GM12878 (cell line): ENCODE data around the gene PTPRB. TPM values are rescaled to one million over a fixed set of nuclear protein-coding genes. Genes with fewer than 3 reads are reported as not detected.

Experiments used
- ATAC-seq: fragments of 200-7000 bp; cut with Tn5 transposase; 3 replicates; pipeline ENCODE4 v1.9.1; 2020; ENCODE audit warnings: mild to moderate bottlenecking, moderate library complexity
- BruUV-seq: library from RNA; stranded (reverse); fragments of 400-500 nt; replicated peaks from 2 replicates; lab custom pipeline; 2021; lab: Mats Ljungman, UMichigan
- CTCF ChIA-PET: fragments of 300-600 bp; sonication (Branson Sonifier 250); formaldehyde crosslinking; extraction: SDS; loops from one replicate; lab custom pipeline; 2021; ENCODE audit warnings: inconsistent platforms; lab: Yijun Ruan, JAX
- POLR2A ChIA-PET: fragments of 350-600 bp; formaldehyde crosslinking; extraction: SDS; loops from one replicate; lab custom pipeline; 2021; ENCODE audit warnings: inconsistent platforms; lab: Charles Lee
- RAD21 ChIA-PET: fragments of 300-600 bp; sonication (Branson Sonifier 250); formaldehyde crosslinking; loops from one replicate; lab custom pipeline; 2023; ENCODE audit warnings: antibody characterized with exemption; ENCODE audit not compliant: unreplicated experiment; lab: Charles Lee
- SMC1A ChIA-PET: fragments of 300-600 bp; sonication (Branson Sonifier 250); formaldehyde crosslinking; loops from one replicate; lab custom pipeline; 2023; ENCODE audit not compliant: unreplicated experiment, uncharacterized antibody; lab: Charles Lee
- DNase-seq: peaks from one replicate; pipeline ENCODE4 v3.0.0-alpha.2; 2011; ENCODE audit warnings: low read depth, low spot score
- FAIRE-seq: peaks from 3 replicates; lab custom pipeline; 2011; peaks lifted over from hg19 to GRCh38; lab: Jason Lieb, UNC
- H2AFZ ChIP-seq: 2 replicates; pipeline ENCODE4 v1.6.0; 2011; ENCODE audit warnings: low read depth, low read length, control low read depth; ENCODE audit not compliant: control insufficient read depth
- H3K27ac ChIP-seq: 2 replicates; pipeline ENCODE4 v1.5.1; 2011; ENCODE audit warnings: control low read depth; ENCODE audit not compliant: control insufficient read depth, insufficient read depth
- H3K27me3 ChIP-seq, 2 experiments: replicated peaks in 1 of 2; 2 replicates each; pipeline versions ENCODE4 v1.6.0 to v1.6.1; 2011; ENCODE audit warnings: low read length in 1 of 2; ENCODE audit not compliant: control insufficient read depth in 2 of 2, insufficient read depth in 2 of 2
- H3K36me3 ChIP-seq, 2 experiments: 2 replicates each; pipeline ENCODE4 v1.5.1; 2011; ENCODE audit warnings: low read length in 1 of 2; ENCODE audit not compliant: control insufficient read depth in 2 of 2, insufficient read depth in 2 of 2
- H3K4me1 ChIP-seq: 2 replicates; pipeline ENCODE4 v1.6.1; 2011; ENCODE audit warnings: mild to moderate bottlenecking, low read length, moderate library complexity, mixed read lengths; ENCODE audit not compliant: control insufficient read depth, insufficient read depth
- H3K4me2 ChIP-seq: 2 replicates; pipeline ENCODE4 v1.6.0; 2011; ENCODE audit warnings: control low read depth; ENCODE audit not compliant: control insufficient read depth, insufficient read depth
- H3K4me3 ChIP-seq: fragments of 200-600 bp; sonication (generic); 2 replicates; pipeline ENCODE4 v1.5.1; 2016
- H3K79me2 ChIP-seq: 2 replicates; pipeline ENCODE4 v1.6.0; 2011; ENCODE audit warnings: low read length; ENCODE audit not compliant: control insufficient read depth, insufficient read depth
- H3K9ac ChIP-seq: 2 replicates; pipeline ENCODE4 v1.8.0; 2011; ENCODE audit warnings: low read length, control low read depth, mixed read lengths; ENCODE audit not compliant: control insufficient read depth, insufficient read depth
- H3K9me3 ChIP-seq: replicated peaks from 3 replicates; pipeline ENCODE4 v1.5.1; 2011; ENCODE audit warnings: mild to moderate bottlenecking, low read length; ENCODE audit not compliant: control insufficient read depth, insufficient read depth
- H4K20me1 ChIP-seq: 2 replicates; pipeline ENCODE4 v1.6.0; 2011; ENCODE audit not compliant: control insufficient read depth, insufficient read depth
- ATF3 ChIP-seq: IDR thresholded peaks from 2 replicates; pipeline ENCODE4 v1.6.1; 2011; ENCODE audit warnings: low read depth, mild to moderate bottlenecking, low read length, moderate library complexity, borderline replicate concordance; ENCODE audit errors: extremely low read depth
- BCLAF1 ChIP-seq: fragments of 450-650 bp; IDR thresholded peaks from 2 replicates; pipeline ENCODE4 v1.6.1; 2017; ENCODE audit warnings: antibody characterized with exemption, mild to moderate bottlenecking, moderate library complexity
- CREB1 ChIP-seq: IDR thresholded peaks from 2 replicates; pipeline ENCODE4 v1.6.1; 2012; ENCODE audit warnings: low read depth, mild to moderate bottlenecking, inconsistent platforms
- EGR1 ChIP-seq, 2 experiments: IDR thresholded peaks; 1 replicate in 1 of 2; 2 replicates in 1 of 2; pipeline ENCODE4 v1.6.1; 2011 to 2012; ENCODE audit warnings: low read depth in 2 of 2, low read length in 2 of 2, borderline replicate concordance in 1 of 2, mild to moderate bottlenecking in 1 of 2, moderate library complexity in 1 of 2
- EZH2 ChIP-seq: IDR thresholded peaks from 2 replicates; pipeline ENCODE4 v1.6.1; 2012; ENCODE audit warnings: low read depth, mild to moderate bottlenecking, control low read depth, inconsistent platforms, low read length, borderline replicate concordance; ENCODE audit not compliant: control insufficient read depth
- GABPA ChIP-seq: IDR thresholded peaks from 2 replicates; pipeline ENCODE4 v1.6.1; 2014; ENCODE audit warnings: antibody characterized with exemption, low read depth, mild to moderate bottlenecking, inconsistent platforms
- MEF2B ChIP-seq: fragments of 450-650 bp; IDR thresholded peaks from 2 replicates; pipeline ENCODE4 v1.6.1; 2018; ENCODE audit warnings: mild to moderate bottlenecking, moderate library complexity; ENCODE audit not compliant: partially characterized antibody, poor library complexity, severe bottlenecking
- RAD51 ChIP-seq: fragments of 450-650 bp; IDR thresholded peaks from 2 replicates; pipeline ENCODE4 v1.6.1; 2016; ENCODE audit warnings: moderate library complexity, mild to moderate bottlenecking, inconsistent platforms
- TARDBP ChIP-seq: IDR thresholded peaks from 2 replicates; pipeline ENCODE4 v1.6.1; 2016; ENCODE audit warnings: borderline replicate concordance
- WGBS: methylation state at CpG from one replicate; pipeline ENCODE4 v1.1.6; 2016; ENCODE audit warnings: low lambda C conversion rate; ENCODE audit not compliant: insufficient replicate concordance, insufficient coverage; ENCODE audit errors: missing lambda C conversion rate; 5-methylcytosine and 5-hydroxymethylcytosine counted together
- in situ Hi-C: fragments of 300-500 bp; cut with MboI; formaldehyde crosslinking; loops from 9 replicates; pipeline ENCODE4 v1.14.3; 2018; ENCODE audit warnings: mixed read lengths
- intact Hi-C: fragments of 100-400 bp; cut with micrococcal nuclease; formaldehyde crosslinking; loops from one replicate; pipeline ENCODE4 v1.14.2; 2022; ENCODE audit not compliant: unreplicated experiment
- polyA plus RNA-seq, 11 experiments: library from polyadenylated mRNA; depleted of rRNA in 4 of 11; unstranded in 6 of 11; stranded (reverse) in 5 of 11; fragments of >200 nt; fragmentation: Nextera tagmentation in 4 of 11; fragmentation: Illumina TruSeq in 1 of 11; extraction: Ambion mirVana in 4 of 11; extraction: Trizol in 1 of 11; gene quantifications; 1 replicate in 1 of 11; 2 replicates in 10 of 11; pipeline versions ENCODE4 v1.2.1 to v1.2.3, GENCODE V29; 2011 to 2016; ENCODE audit warnings: inconsistent platforms in 2 of 11, missing spikeins in 2 of 11, low read depth in 1 of 11
- total RNA-seq, 4 experiments: library from RNA; depleted of rRNA in 3 of 4; stranded (reverse); fragments of >200 nt in 3 of 4; fragmentation: Illumina TruSeq in 1 of 4; extraction: Trizol in 1 of 4; gene quantifications; 2 replicates each; pipeline versions ENCODE4 v1.2.1 to v1.2.3, GENCODE V29; 2013 to 2021

Gene PTPRB
- total and polyA plus RNA-seq, 10 of the 15 experiments (the other 5 are each of a cell fraction or from before 2014, with no cell fraction given) = 0.03 to 0.35 (median 0.05) TPM

- TF ChIP-seq EGR1 (IDR thresholded peaks at IDR 0.05; ENCODE audit: borderline replicate concordance in 1 of 2, low read depth in 2 of 2, low read length in 2 of 2) (no peak), MEF2B (no peak), BCLAF1 (no peak), CREB1 (no peak), EZH2 (no peak), GABPA (no peak), TARDBP (no peak), RAD51 (no peak), ATF3 (no peak)
- TF ChIP-seq, all 136 proteins: peak for 0
- DNase-seq = no peak
- in situ Hi-C loops = no loop called here
- no peaks in the 10 kb centered on the region for H3K36me3 ChIP-seq
- no peak overlapping the region for H3K9ac ChIP-seq
- H3K27me3 ChIP-seq = no peaks in the 10 kb centered on the region
- 19% methylated on average over 5 of the region's 5 CpGs for WGBS
- H2AFZ ChIP-seq = no peak overlapping the region
- H3K79me2 ChIP-seq = no peaks in the 10 kb centered on the region
- POLR2A ChIA-PET = no interaction called here
- SMC1A ChIA-PET = no interaction called here
- H3K4me3 ChIP-seq = no peak overlapping the region
- CTCF ChIA-PET = no interaction called here
- no peak for FAIRE-seq
- ATAC-seq = no peak
- H4K20me1 ChIP-seq = no peaks in the 10 kb centered on the region
- BruUV-seq = no TSS peak
- intact Hi-C loops = no loop called here
- no peak overlapping the region for H3K27ac ChIP-seq
- no peaks in the 10 kb centered on the region for H3K9me3 ChIP-seq
- H3K4me1 ChIP-seq = no peaks in the 10 kb centered on the region
- no peak overlapping the region for H3K4me2 ChIP-seq
- RAD21 ChIA-PET = no interaction called here
These were observed 80.9 kb downstream of the PTPRB start for GRCh38 chr12:70556179-70556869.
